Caco-2 (cell line): Measurements from ENCODE around the gene TNFRSF17. TPM values are rescaled to one million over a fixed set of nuclear protein-coding genes. Genes with fewer than 3 reads are reported as not detected.

Experiments
- BruUV-seq: library from RNA; stranded (reverse); fragments of 400-500 nt; replicated peaks from 2 replicates; lab custom pipeline; 2021; lab: Mats Ljungman, UMichigan
- CTCF ChIA-PET: fragments of 300-600 bp; sonication (Branson Sonifier 250); formaldehyde crosslinking; loops from one replicate; lab custom pipeline; 2022; ENCODE audit warnings: antibody characterized with exemption; lab: Charles Lee
- POLR2A ChIA-PET: fragments of 300-600 bp; sonication (Branson Sonifier 250); formaldehyde crosslinking; loops from one replicate; lab custom pipeline; 2022; ENCODE audit warnings: antibody characterized with exemption; lab: Charles Lee
- DNase-seq, 2 experiments: peaks; one replicate each; pipeline versions ENCODE4 v3.0.0 to v3.0.0-alpha.2; 2020 to 2022
- H3K27me3 ChIP-seq: replicated peaks from 2 replicates; pipeline ENCODE4 v1.6.0; 2011; ENCODE audit warnings: low read length; ENCODE audit not compliant: control insufficient read depth, insufficient read depth
- H3K36me3 ChIP-seq: 2 replicates; pipeline ENCODE4 v1.5.1; 2011; ENCODE audit warnings: low read length; ENCODE audit not compliant: control insufficient read depth, insufficient read depth
- H3K4me1 ChIP-seq: fragments of 250-450 bp; sonication (Bioruptor Pico); 2 replicates; pipeline ENCODE4 v1.5.1; 2020; ENCODE audit warnings: mild to moderate bottlenecking
- H3K4me3 ChIP-seq: 2 replicates; pipeline ENCODE4 v1.5.1; 2011; ENCODE audit warnings: low read depth, mild to moderate bottlenecking, control low read depth, low read length
- H3K9me3 ChIP-seq: fragments of 250-450 bp; sonication (Bioruptor Pico); 2 replicates; pipeline ENCODE4 v1.5.1; 2020; ENCODE audit warnings: mild to moderate bottlenecking, moderate library complexity
- H3K27ac Mint-ChIP-seq: one replicate; pipeline ENCODE4 v1.8.0; 2022; ENCODE audit warnings: mixed read lengths; ENCODE audit not compliant: unreplicated experiment
- H3K27me3 Mint-ChIP-seq: one replicate; pipeline ENCODE4 v1.8.0; 2022; ENCODE audit warnings: mixed read lengths; ENCODE audit not compliant: insufficient read depth, unreplicated experiment
- H3K36me3 Mint-ChIP-seq: one replicate; pipeline ENCODE4 v1.8.0; 2022; ENCODE audit warnings: mild to moderate bottlenecking, mixed read lengths; ENCODE audit not compliant: insufficient read depth, unreplicated experiment
- H3K4me1 Mint-ChIP-seq: one replicate; pipeline ENCODE4 v1.8.0; 2022; ENCODE audit warnings: low read depth, mixed read lengths; ENCODE audit not compliant: unreplicated experiment
- H3K4me3 Mint-ChIP-seq: one replicate; pipeline ENCODE4 v1.8.0; 2022; ENCODE audit warnings: mild to moderate bottlenecking, moderate library complexity, mixed read lengths; ENCODE audit not compliant: unreplicated experiment
- H3K9me3 Mint-ChIP-seq: one replicate; pipeline ENCODE4 v1.8.0; 2022; ENCODE audit warnings: mixed read lengths; ENCODE audit not compliant: unreplicated experiment
- intact Hi-C: fragments of 100-400 bp; cut with micrococcal nuclease; formaldehyde crosslinking; loops from one replicate; pipeline ENCODE4 v1.10.0; 2022; ENCODE audit not compliant: unreplicated experiment
- total RNA-seq: library from RNA; stranded (reverse); gene quantifications from 2 replicates; pipeline ENCODE4 v1.2.3, GENCODE V29; 2022
- TF ChIP-seq, protein P1 (sequence below), 2 experiments: fragments of 200-600 bp in 1 of 2; IDR thresholded peaks; 1 replicate in 1 of 2; 2 replicates in 1 of 2; pipeline versions ENCODE4 v1.5.1 to v1.8.0; 2011 to 2022; ENCODE audit warnings: antibody characterized with exemption in 1 of 2, control low read depth in 1 of 2, inconsistent platforms in 1 of 2, low read depth in 1 of 2, low read length in 1 of 2, mild to moderate bottlenecking in 1 of 2, moderate library complexity in 1 of 2; ENCODE audit not compliant: insufficient read depth in 1 of 2, severe bottlenecking in 1 of 2, unreplicated experiment in 1 of 2

The TNFRSF17 gene
- total RNA-seq, 1 experiment from 2014 or later, result not detected

- intact Hi-C loops, result loop anchor here (5.0 to 10.0 kb wide), 2 partner anchors 47 to 60 kb away; partner anchors contain the start of gene GSPT1
- Histone ChIP-seq H3K36me3 (no peaks in the 10 kb centered on the region), H3K4me1 (no peaks in the 10 kb centered on the region), H3K4me3 (peak overlapping the region; percentile 95), H3K9me3 (no peaks in the 10 kb centered on the region), H3K27me3 (no peaks in the 10 kb centered on the region)
- H3K4me3 Mint-ChIP-seq, result peak overlapping the region; percentile 98
- TF ChIP-seq, protein P1, sequence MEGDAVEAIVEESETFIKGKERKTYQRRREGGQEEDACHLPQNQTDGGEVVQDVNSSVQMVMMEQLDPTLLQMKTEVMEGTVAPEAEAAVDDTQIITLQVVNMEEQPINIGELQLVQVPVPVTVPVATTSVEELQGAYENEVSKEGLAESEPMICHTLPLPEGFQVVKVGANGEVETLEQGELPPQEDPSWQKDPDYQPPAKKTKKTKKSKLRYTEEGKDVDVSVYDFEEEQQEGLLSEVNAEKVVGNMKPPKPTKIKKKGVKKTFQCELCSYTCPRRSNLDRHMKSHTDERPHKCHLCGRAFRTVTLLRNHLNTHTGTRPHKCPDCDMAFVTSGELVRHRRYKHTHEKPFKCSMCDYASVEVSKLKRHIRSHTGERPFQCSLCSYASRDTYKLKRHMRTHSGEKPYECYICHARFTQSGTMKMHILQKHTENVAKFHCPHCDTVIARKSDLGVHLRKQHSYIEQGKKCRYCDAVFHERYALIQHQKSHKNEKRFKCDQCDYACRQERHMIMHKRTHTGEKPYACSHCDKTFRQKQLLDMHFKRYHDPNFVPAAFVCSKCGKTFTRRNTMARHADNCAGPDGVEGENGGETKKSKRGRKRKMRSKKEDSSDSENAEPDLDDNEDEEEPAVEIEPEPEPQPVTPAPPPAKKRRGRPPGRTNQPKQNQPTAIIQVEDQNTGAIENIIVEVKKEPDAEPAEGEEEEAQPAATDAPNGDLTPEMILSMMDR (IDR thresholded peaks at IDR 0.05; ENCODE audit: insufficient read depth in 1 of 2, low read depth in 1 of 2, low read length in 1 of 2, severe bottlenecking in 1 of 2, unreplicated experiment in 1 of 2), result no peak
- H3K4me1 Mint-ChIP-seq, result peaks cover 16% of the 10 kb centered on the region
- ChIA-PET POLR2A (interaction anchor here (1.0 kb wide), 1 partner anchor 91 kb away, joined by 4 read pairs; no protein-coding TSS in a partner anchor), CTCF (interaction anchor here (1.5 kb wide), 1 partner anchor 90 kb away, joined by 9 read pairs; no protein-coding TSS in a partner anchor)
- H3K27ac Mint-ChIP-seq, result peak overlapping the region; percentile 96
- no peaks in the 10 kb centered on the region for H3K27me3 Mint-ChIP-seq
- H3K9me3 Mint-ChIP-seq, result no peaks in the 10 kb centered on the region
- DNase-seq, result no peak
- H3K36me3 Mint-ChIP-seq, result no peaks in the 10 kb centered on the region
- BruUV-seq, result no TSS peak
These were observed 12.5 kb downstream of the TNFRSF17 start for GRCh38 chr16:11977376-11978041.

DNA sequence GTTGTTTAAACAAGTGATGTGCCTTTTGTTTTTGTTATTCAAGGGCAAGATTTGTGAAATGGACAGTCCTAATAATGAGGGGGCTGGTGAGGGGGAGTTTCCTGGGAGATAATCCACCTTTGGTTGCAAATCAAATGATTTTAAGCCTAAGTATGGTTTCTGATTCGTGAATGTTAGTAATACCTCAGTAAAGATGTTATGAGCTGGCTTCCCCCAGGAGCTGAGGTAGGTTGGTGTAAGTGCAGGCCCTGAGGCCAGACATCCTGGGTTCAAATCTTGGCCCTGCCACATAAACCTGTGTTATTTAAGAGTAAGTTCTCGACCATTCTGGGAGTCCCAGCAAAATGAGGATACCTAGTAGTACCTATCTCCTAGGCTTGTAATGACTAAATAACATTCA, 13.1 kb downstream of the TNFRSF17 start:
- no peaks in the 10 kb centered on the region for H3K27me3 Mint-ChIP-seq
- TSS peak; percentile 47 for BruUV-seq
- H3K4me3 ChIP-seq, result no peak overlapping the region

DNA sequence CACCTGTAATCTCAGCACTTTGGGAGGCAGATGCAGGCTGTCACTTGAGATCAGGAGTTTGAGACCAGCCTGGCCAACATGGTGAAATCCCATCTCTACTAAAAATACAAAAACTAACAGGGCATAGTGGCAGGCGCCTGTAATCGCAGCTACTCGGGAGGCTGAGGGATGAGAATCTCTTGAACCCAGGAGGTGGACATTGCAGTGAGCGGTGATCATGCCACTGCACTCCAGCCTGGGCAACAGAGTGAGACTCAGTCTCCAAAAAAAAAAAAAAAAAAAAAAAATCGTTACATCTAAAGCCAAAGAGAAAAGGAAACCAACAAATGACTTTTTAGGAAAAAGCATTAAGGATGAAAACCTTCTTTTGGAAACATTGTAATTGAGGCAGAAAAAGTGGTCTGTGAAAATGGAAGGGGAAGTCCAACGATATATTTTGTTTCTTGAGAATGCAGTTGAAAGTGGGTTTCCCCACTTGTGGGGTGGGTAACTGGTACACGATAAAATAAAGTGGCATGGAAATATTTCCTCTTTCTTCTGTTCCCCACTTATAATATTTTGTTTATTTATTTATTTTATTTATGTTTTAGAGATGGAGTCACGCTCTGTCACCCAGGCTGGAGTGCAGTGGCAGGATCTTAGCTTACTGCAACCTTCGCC, 14.1 kb downstream of the TNFRSF17 start:
- no peaks in the 10 kb centered on the region for H3K9me3 ChIP-seq
- no peak for DNase-seq
- Mint-ChIP-seq H3K36me3 (no peaks in the 10 kb centered on the region), H3K27me3 (no peaks in the 10 kb centered on the region), H3K27ac (no peak overlapping the region), H3K4me1 (peaks cover 16% of the 10 kb centered on the region), H3K9me3 (no peaks in the 10 kb centered on the region), H3K4me3 (no peak overlapping the region)
- no peaks in the 10 kb centered on the region for H3K27me3 ChIP-seq
- TF ChIP-seq, protein P1 (IDR thresholded peaks at IDR 0.05; ENCODE audit: insufficient read depth in 1 of 2, low read depth in 1 of 2, low read length in 1 of 2, severe bottlenecking in 1 of 2, unreplicated experiment in 1 of 2), result no peak
- BruUV-seq, result no TSS peak
- CTCF ChIA-PET, result no interaction called here
- no peaks in the 10 kb centered on the region for H3K36me3 ChIP-seq
- POLR2A ChIA-PET, result no interaction called here
- no peaks in the 10 kb centered on the region for H3K4me1 ChIP-seq
- H3K4me3 ChIP-seq, result no peak overlapping the region
- intact Hi-C loops, result loop anchor here (5.0 to 10.0 kb wide), 2 partner anchors 46 to 62 kb away; partner anchors contain the start of gene GSPT1

More for the DNA sequence above, 13.1 kb downstream of the TNFRSF17 start:
- no peak for DNase-seq
- H3K4me3 Mint-ChIP-seq, result peak overlapping the region; percentile 98
- H3K36me3 Mint-ChIP-seq, result no peaks in the 10 kb centered on the region
- ChIA-PET POLR2A (no interaction called here), CTCF (no interaction called here)
- intact Hi-C loops, result loop anchor here (5.0 to 10.0 kb wide), 2 partner anchors 47 to 61 kb away; partner anchors contain the start of gene GSPT1
- Histone ChIP-seq H3K27me3 (no peaks in the 10 kb centered on the region), H3K36me3 (no peaks in the 10 kb centered on the region), H3K4me1 (no peaks in the 10 kb centered on the region), H3K9me3 (no peaks in the 10 kb centered on the region)
- H3K9me3 Mint-ChIP-seq, result no peaks in the 10 kb centered on the region
- TF ChIP-seq, protein P1 (IDR thresholded peaks at IDR 0.05; ENCODE audit: insufficient read depth in 1 of 2, low read depth in 1 of 2, low read length in 1 of 2, severe bottlenecking in 1 of 2, unreplicated experiment in 1 of 2), result no peak
- no peak overlapping the region for H3K27ac Mint-ChIP-seq
- peaks cover 16% of the 10 kb centered on the region for H3K4me1 Mint-ChIP-seq
